ENCODE measurements around the gene INVS.

The INVS gene

GRCh38 chr9:100101608-100102007 is 2.6 kb downstream of the INVS start:
- H3K27ac ChIP-seq (ENCODE audit: insufficient read depth in 1 of 2, low read depth in 1 of 2, low read length in 2 of 2, poor library complexity in 1 of 2, severe bottlenecking in 2 of 2) = no peak overlapping the region
- H3K4me1 ChIP-seq (ENCODE audit: control extremely low read depth in 1 of 4, control insufficient read depth in 4 of 4, insufficient read depth in 4 of 4, low read length in 3 of 4) = peaks cover 8 to 22% (median 16%) of the 10 kb centered on the region in 4 experiments
- DNase-seq = peak in 2 of 3 donors; percentile 19 to 43
- ChIA-PET CTCF (interaction anchor here (1.0 to 1.5 kb wide), 5 partner anchors 9 to 120 kb away, joined by 3 to 4 read pairs (median 3); no protein-coding TSS in a partner anchor), POLR2A (interaction anchor here (0.6 kb wide), 1 partner anchor 40 kb away, joined by 3 read pairs; no protein-coding TSS in a partner anchor)
- H3K36me3 ChIP-seq (ENCODE audit: control insufficient read depth in 4 of 4, insufficient read depth in 4 of 4, low read length in 3 of 4) = peaks cover 9 to 40% (median 22%) of the 10 kb centered on the region in 4 experiments
- 91% methylated on average over 6 of the region's 6 CpGs for WGBS (ENCODE audit: insufficient coverage)
- no peak overlapping the region for H3K4me3 ChIP-seq (ENCODE audit: control insufficient read depth in 1 of 7, extremely low read depth in 1 of 7, insufficient read depth in 4 of 7, low read depth in 2 of 7, low read length in 6 of 7)
- no peaks in the 10 kb centered on the region for H3K27me3 ChIP-seq (replicated peaks in 2 of 5; ENCODE audit: control insufficient read depth in 4 of 5, insufficient read depth in 5 of 5, low read length in 4 of 5)
- no peaks in the 10 kb centered on the region for H3K9me3 ChIP-seq (ENCODE audit: control extremely low read depth in 1 of 5, control insufficient read depth in 4 of 5, insufficient read depth in 2 of 5, low read depth in 1 of 5, low read length in 4 of 5)

GRCh38 chr9:100104314-100104713 is 5.3 kb downstream of the INVS start:
- peaks cover 0 to 9% (median 6%) of the 10 kb centered on the region in 4 experiments for H3K4me1 ChIP-seq (ENCODE audit: control extremely low read depth in 1 of 4, control insufficient read depth in 4 of 4, insufficient read depth in 4 of 4, low read length in 3 of 4)
- ChIA-PET CTCF (no interaction called here), POLR2A (no interaction called here)
- no peaks in the 10 kb centered on the region for H3K9me3 ChIP-seq (ENCODE audit: control extremely low read depth in 1 of 5, control insufficient read depth in 4 of 5, insufficient read depth in 2 of 5, low read depth in 1 of 5, low read length in 4 of 5)
- no peak overlapping the region for H3K4me3 ChIP-seq (ENCODE audit: control insufficient read depth in 1 of 7, extremely low read depth in 1 of 7, insufficient read depth in 4 of 7, low read depth in 2 of 7, low read length in 6 of 7)
- no peak for DNase-seq
- H3K27ac ChIP-seq (ENCODE audit: insufficient read depth in 1 of 2, low read depth in 1 of 2, low read length in 2 of 2, poor library complexity in 1 of 2, severe bottlenecking in 2 of 2) = no peak overlapping the region
- 100% methylated on average over 3 of the region's 4 CpGs for WGBS (ENCODE audit: insufficient coverage)
- H3K36me3 ChIP-seq (ENCODE audit: control insufficient read depth in 4 of 4, insufficient read depth in 4 of 4, low read length in 3 of 4) = peaks cover 12 to 50% (median 30%) of the 10 kb centered on the region in 4 experiments
- no peaks in the 10 kb centered on the region for H3K27me3 ChIP-seq (replicated peaks in 2 of 5; ENCODE audit: control insufficient read depth in 4 of 5, insufficient read depth in 5 of 5, low read length in 4 of 5)

GRCh38 chr9:100105861-100106260 is 6.8 kb downstream of the INVS start:
- no peak overlapping the region for H3K4me3 ChIP-seq (ENCODE audit: control insufficient read depth in 1 of 7, extremely low read depth in 1 of 7, insufficient read depth in 4 of 7, low read depth in 2 of 7, low read length in 6 of 7)
- WGBS (ENCODE audit: insufficient coverage) = 100% methylated on average over 1 of the region's 1 CpG
- H3K4me1 ChIP-seq (ENCODE audit: control extremely low read depth in 1 of 4, control insufficient read depth in 4 of 4, insufficient read depth in 4 of 4, low read length in 3 of 4) = no peaks in the 10 kb centered on the region
- CTCF ChIA-PET = interaction anchor here (0.6 to 0.7 kb wide), 2 partner anchors 64 to 115 kb away, joined by 3 read pairs; no protein-coding TSS in a partner anchor
- H3K9me3 ChIP-seq (ENCODE audit: control extremely low read depth in 1 of 5, control insufficient read depth in 4 of 5, insufficient read depth in 2 of 5, low read depth in 1 of 5, low read length in 4 of 5) = no peaks in the 10 kb centered on the region
- POLR2A ChIA-PET = interaction anchor here (0.6 kb wide), 1 partner anchor 16 kb away, joined by 3 read pairs; no protein-coding TSS in a partner anchor
- DNase-seq = no peak
- H3K27me3 ChIP-seq (replicated peaks in 2 of 5; ENCODE audit: control insufficient read depth in 4 of 5, insufficient read depth in 5 of 5, low read length in 4 of 5) = no peaks in the 10 kb centered on the region
- H3K27ac ChIP-seq (ENCODE audit: insufficient read depth in 1 of 2, low read depth in 1 of 2, low read length in 2 of 2, poor library complexity in 1 of 2, severe bottlenecking in 2 of 2) = no peak overlapping the region
- peaks cover 14 to 50% (median 30%) of the 10 kb centered on the region in 4 experiments for H3K36me3 ChIP-seq (ENCODE audit: control insufficient read depth in 4 of 4, insufficient read depth in 4 of 4, low read length in 3 of 4)

GRCh38 chr9:100106616-100107015 is 7.6 kb downstream of the INVS start:
- H3K27ac ChIP-seq (ENCODE audit: insufficient read depth in 1 of 2, low read depth in 1 of 2, low read length in 2 of 2, poor library complexity in 1 of 2, severe bottlenecking in 2 of 2) = no peak overlapping the region
- no peak for DNase-seq
- no peaks in the 10 kb centered on the region for H3K4me1 ChIP-seq (ENCODE audit: control extremely low read depth in 1 of 4, control insufficient read depth in 4 of 4, insufficient read depth in 4 of 4, low read length in 3 of 4)
- no peaks in the 10 kb centered on the region for H3K27me3 ChIP-seq (replicated peaks in 2 of 5; ENCODE audit: control insufficient read depth in 4 of 5, insufficient read depth in 5 of 5, low read length in 4 of 5)
- 100% methylated on average over 1 of the region's 2 CpGs for WGBS (ENCODE audit: insufficient coverage)
- H3K36me3 ChIP-seq (ENCODE audit: control insufficient read depth in 4 of 4, insufficient read depth in 4 of 4, low read length in 3 of 4) = peaks cover 18 to 51% (median 34%) of the 10 kb centered on the region in 4 experiments
- no peaks in the 10 kb centered on the region for H3K9me3 ChIP-seq (ENCODE audit: control extremely low read depth in 1 of 5, control insufficient read depth in 4 of 5, insufficient read depth in 2 of 5, low read depth in 1 of 5, low read length in 4 of 5)
- H3K4me3 ChIP-seq (ENCODE audit: control insufficient read depth in 1 of 7, extremely low read depth in 1 of 7, insufficient read depth in 4 of 7, low read depth in 2 of 7, low read length in 6 of 7) = no peak overlapping the region
- POLR2A ChIA-PET = no interaction called here
- CTCF ChIA-PET = no interaction called here

- H3K4me1 ChIP-seq (ENCODE audit: control extremely low read depth in 1 of 4, control insufficient read depth in 4 of 4, insufficient read depth in 4 of 4, low read length in 3 of 4) = no peaks in the 10 kb centered on the region
- no peak overlapping the region for H3K4me3 ChIP-seq (ENCODE audit: control insufficient read depth in 1 of 7, extremely low read depth in 1 of 7, insufficient read depth in 4 of 7, low read depth in 2 of 7, low read length in 6 of 7)
- peak overlapping the region in 1 of 2 experiments; percentile 26 for H3K27ac ChIP-seq (ENCODE audit: insufficient read depth in 1 of 2, low read depth in 1 of 2, low read length in 2 of 2, poor library complexity in 1 of 2, severe bottlenecking in 2 of 2)
- H3K27me3 ChIP-seq (replicated peaks in 2 of 5; ENCODE audit: control insufficient read depth in 4 of 5, insufficient read depth in 5 of 5, low read length in 4 of 5) = no peaks in the 10 kb centered on the region
- peaks cover 10 to 49% (median 33%) of the 10 kb centered on the region in 4 experiments for H3K36me3 ChIP-seq (ENCODE audit: control insufficient read depth in 4 of 4, insufficient read depth in 4 of 4, low read length in 3 of 4)
- ChIA-PET POLR2A (no interaction called here), CTCF (no interaction called here)
- no CpG with 5 or more reads among the region's 2 CpGs for WGBS (ENCODE audit: insufficient coverage)
- H3K9me3 ChIP-seq (ENCODE audit: control extremely low read depth in 1 of 5, control insufficient read depth in 4 of 5, insufficient read depth in 2 of 5, low read depth in 1 of 5, low read length in 4 of 5) = no peaks in the 10 kb centered on the region
- DNase-seq = peak in 2 of 3 donors; percentile 59 to 67
Measured at GRCh38 chr9:100108559-100108958, 9.5 kb downstream of the INVS start.

GRCh38 chr9:100111235-100111634 is 12.2 kb downstream of the INVS start:
- no peaks in the 10 kb centered on the region for H3K9me3 ChIP-seq (ENCODE audit: control extremely low read depth in 1 of 5, control insufficient read depth in 4 of 5, insufficient read depth in 2 of 5, low read depth in 1 of 5, low read length in 4 of 5)
- CTCF ChIA-PET = interaction anchor here (0.7 to 1.0 kb wide), 2 partner anchors 10 to 13 kb away, joined by 3 read pairs; partner anchors contain the start of gene ERP44
- 60% methylated on average over 3 of the region's 4 CpGs for WGBS (ENCODE audit: insufficient coverage)
- no peaks in the 10 kb centered on the region for H3K27me3 ChIP-seq (replicated peaks in 2 of 5; ENCODE audit: control insufficient read depth in 4 of 5, insufficient read depth in 5 of 5, low read length in 4 of 5)
- H3K27ac ChIP-seq (ENCODE audit: insufficient read depth in 1 of 2, low read depth in 1 of 2, low read length in 2 of 2, poor library complexity in 1 of 2, severe bottlenecking in 2 of 2) = no peak overlapping the region
- H3K4me1 ChIP-seq (ENCODE audit: control extremely low read depth in 1 of 4, control insufficient read depth in 4 of 4, insufficient read depth in 4 of 4, low read length in 3 of 4) = no peaks in the 10 kb centered on the region
- H3K36me3 ChIP-seq (ENCODE audit: control insufficient read depth in 4 of 4, insufficient read depth in 4 of 4, low read length in 3 of 4) = peaks cover 4 to 31% (median 22%) of the 10 kb centered on the region in 4 experiments
- peak in 2 of 3 donors; percentile 18 to 41 for DNase-seq
- H3K4me3 ChIP-seq (ENCODE audit: control insufficient read depth in 1 of 7, extremely low read depth in 1 of 7, insufficient read depth in 4 of 7, low read depth in 2 of 7, low read length in 6 of 7) = no peak overlapping the region
- POLR2A ChIA-PET = no interaction called here

- peaks cover 8 to 21% (median 13%) of the 10 kb centered on the region in 4 experiments for H3K36me3 ChIP-seq (ENCODE audit: control insufficient read depth in 4 of 4, insufficient read depth in 4 of 4, low read length in 3 of 4)
- ChIA-PET CTCF (interaction anchor here (0.6 to 1.2 kb wide), 3 partner anchors 22 to 928 kb away, joined by 3 to 4 read pairs (median 3); no protein-coding TSS in a partner anchor), POLR2A (no interaction called here)
- no peak overlapping the region for H3K4me3 ChIP-seq (ENCODE audit: control insufficient read depth in 1 of 7, extremely low read depth in 1 of 7, insufficient read depth in 4 of 7, low read depth in 2 of 7, low read length in 6 of 7)
- no peak for DNase-seq
- H3K9me3 ChIP-seq (ENCODE audit: control extremely low read depth in 1 of 5, control insufficient read depth in 4 of 5, insufficient read depth in 2 of 5, low read depth in 1 of 5, low read length in 4 of 5) = no peaks in the 10 kb centered on the region
- no peaks in the 10 kb centered on the region for H3K27me3 ChIP-seq (replicated peaks in 2 of 5; ENCODE audit: control insufficient read depth in 4 of 5, insufficient read depth in 5 of 5, low read length in 4 of 5)
- WGBS (ENCODE audit: insufficient coverage) = no CpG with 5 or more reads among the region's 2 CpGs
- H3K4me1 ChIP-seq (ENCODE audit: control extremely low read depth in 1 of 4, control insufficient read depth in 4 of 4, insufficient read depth in 4 of 4, low read length in 3 of 4) = no peaks in the 10 kb centered on the region
- H3K27ac ChIP-seq (ENCODE audit: insufficient read depth in 1 of 2, low read depth in 1 of 2, low read length in 2 of 2, poor library complexity in 1 of 2, severe bottlenecking in 2 of 2) = no peak overlapping the region
Measured at GRCh38 chr9:100112677-100113336, 13.8 kb downstream of the INVS start.

All from common myeloid progenitor, CD34-positive (primary cell).